Endothelial cell (in vitro differentiated cells): ENCODE measurements around the gene CREG1. TPM values are rescaled to one million over a fixed set of nuclear protein-coding genes. Genes with fewer than 3 reads are reported as not detected.
A peak's percentile ranks its signal among the peaks of the same experiment; 100 is the strongest.

Source experiments
- DNase-seq: peaks from one replicate; pipeline ENCODE4 v3.0.0; 2021; ENCODE audit warnings: low spot score
- H3K27ac Mint-ChIP-seq: one replicate; pipeline ENCODE4 v1.8.0; 2021; ENCODE audit warnings: mixed read lengths, inconsistent platforms; ENCODE audit not compliant: unreplicated experiment
- H3K27me3 Mint-ChIP-seq: one replicate; pipeline ENCODE4 v1.8.0; 2021; ENCODE audit warnings: mild to moderate bottlenecking, moderate library complexity, mixed read lengths, inconsistent platforms; ENCODE audit not compliant: unreplicated experiment
- H3K36me3 Mint-ChIP-seq: one replicate; pipeline ENCODE4 v1.8.0; 2021; ENCODE audit warnings: mild to moderate bottlenecking, low read depth, mixed read lengths, inconsistent platforms; ENCODE audit not compliant: unreplicated experiment
- H3K4me1 Mint-ChIP-seq: one replicate; pipeline ENCODE4 v1.8.0; 2021; ENCODE audit warnings: mild to moderate bottlenecking, mixed read lengths, inconsistent platforms; ENCODE audit not compliant: unreplicated experiment
- H3K4me3 Mint-ChIP-seq: one replicate; pipeline ENCODE4 v1.8.0; 2021; ENCODE audit warnings: mild to moderate bottlenecking, mixed read lengths, inconsistent platforms; ENCODE audit not compliant: unreplicated experiment
- H3K9me3 Mint-ChIP-seq: one replicate; pipeline ENCODE4 v1.8.0; 2021; ENCODE audit warnings: mixed read lengths, inconsistent platforms; ENCODE audit not compliant: unreplicated experiment
- total RNA-seq: library from RNA; stranded (reverse); fragmentation: NEBNext Ultra II Directional; extraction: Animal tissue kit (Norgen Biotek cat#: 25700); gene quantifications from one replicate; pipeline ENCODE4 v1.2.1, GENCODE V29; 2021; ENCODE audit not compliant: unreplicated experiment
- TF ChIP-seq, protein P1 (sequence below): fragments of 200-600 bp; sonication (generic); IDR thresholded peaks from one replicate; pipeline ENCODE4 v1.5.0; 2021; ENCODE audit warnings: antibody characterized with exemption; ENCODE audit not compliant: unreplicated experiment

The CREG1 gene
- total RNA-seq, 1 donor from 2014 or later: 22.2 TPM

- no peaks in the 10 kb centered on the region for H3K9me3 Mint-ChIP-seq
- no peak overlapping the region for H3K27ac Mint-ChIP-seq
- H3K4me1 Mint-ChIP-seq: peaks cover 3% of the 10 kb centered on the region
- H3K36me3 Mint-ChIP-seq: no peaks in the 10 kb centered on the region
- no peaks in the 10 kb centered on the region for H3K27me3 Mint-ChIP-seq
- TF ChIP-seq, protein P1, sequence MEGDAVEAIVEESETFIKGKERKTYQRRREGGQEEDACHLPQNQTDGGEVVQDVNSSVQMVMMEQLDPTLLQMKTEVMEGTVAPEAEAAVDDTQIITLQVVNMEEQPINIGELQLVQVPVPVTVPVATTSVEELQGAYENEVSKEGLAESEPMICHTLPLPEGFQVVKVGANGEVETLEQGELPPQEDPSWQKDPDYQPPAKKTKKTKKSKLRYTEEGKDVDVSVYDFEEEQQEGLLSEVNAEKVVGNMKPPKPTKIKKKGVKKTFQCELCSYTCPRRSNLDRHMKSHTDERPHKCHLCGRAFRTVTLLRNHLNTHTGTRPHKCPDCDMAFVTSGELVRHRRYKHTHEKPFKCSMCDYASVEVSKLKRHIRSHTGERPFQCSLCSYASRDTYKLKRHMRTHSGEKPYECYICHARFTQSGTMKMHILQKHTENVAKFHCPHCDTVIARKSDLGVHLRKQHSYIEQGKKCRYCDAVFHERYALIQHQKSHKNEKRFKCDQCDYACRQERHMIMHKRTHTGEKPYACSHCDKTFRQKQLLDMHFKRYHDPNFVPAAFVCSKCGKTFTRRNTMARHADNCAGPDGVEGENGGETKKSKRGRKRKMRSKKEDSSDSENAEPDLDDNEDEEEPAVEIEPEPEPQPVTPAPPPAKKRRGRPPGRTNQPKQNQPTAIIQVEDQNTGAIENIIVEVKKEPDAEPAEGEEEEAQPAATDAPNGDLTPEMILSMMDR: no peak
- DNase-seq: peak; percentile 17
- no peak overlapping the region for H3K4me3 Mint-ChIP-seq
These were observed 14.9 kb downstream of the CREG1 start for GRCh38 chr1:167538657-167539056.

DNA sequence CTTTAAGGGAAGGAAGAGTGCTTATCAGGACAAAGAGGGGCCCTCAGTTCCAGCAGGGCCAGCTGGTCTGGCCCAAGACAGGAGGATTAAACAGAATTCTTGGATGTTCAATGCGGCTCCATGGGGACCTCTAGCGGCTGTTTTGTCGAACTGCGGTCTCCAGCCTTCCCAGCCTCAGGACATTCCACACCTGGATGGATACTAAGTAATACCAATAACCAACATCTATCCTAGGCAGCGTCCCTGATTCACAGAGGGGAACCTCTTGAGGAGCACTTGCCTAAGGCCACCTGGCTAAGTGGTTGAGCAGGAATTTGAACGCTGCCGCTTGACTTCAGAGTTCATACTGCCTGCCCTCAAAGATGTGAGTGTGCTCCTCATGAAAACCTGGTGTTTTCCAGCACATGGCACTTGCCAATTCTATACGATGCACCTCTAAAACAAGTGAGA is 19.7 kb downstream of the CREG1 start:
- Mint-ChIP-seq H3K27ac (no peak overlapping the region), H3K9me3 (no peaks in the 10 kb centered on the region), H3K27me3 (no peaks in the 10 kb centered on the region), H3K4me1 (peaks cover 10% of the 10 kb centered on the region), H3K4me3 (no peak overlapping the region), H3K36me3 (no peaks in the 10 kb centered on the region)
- TF ChIP-seq, protein P1: peak; percentile 86
- peak; percentile 81 for DNase-seq

DNA sequence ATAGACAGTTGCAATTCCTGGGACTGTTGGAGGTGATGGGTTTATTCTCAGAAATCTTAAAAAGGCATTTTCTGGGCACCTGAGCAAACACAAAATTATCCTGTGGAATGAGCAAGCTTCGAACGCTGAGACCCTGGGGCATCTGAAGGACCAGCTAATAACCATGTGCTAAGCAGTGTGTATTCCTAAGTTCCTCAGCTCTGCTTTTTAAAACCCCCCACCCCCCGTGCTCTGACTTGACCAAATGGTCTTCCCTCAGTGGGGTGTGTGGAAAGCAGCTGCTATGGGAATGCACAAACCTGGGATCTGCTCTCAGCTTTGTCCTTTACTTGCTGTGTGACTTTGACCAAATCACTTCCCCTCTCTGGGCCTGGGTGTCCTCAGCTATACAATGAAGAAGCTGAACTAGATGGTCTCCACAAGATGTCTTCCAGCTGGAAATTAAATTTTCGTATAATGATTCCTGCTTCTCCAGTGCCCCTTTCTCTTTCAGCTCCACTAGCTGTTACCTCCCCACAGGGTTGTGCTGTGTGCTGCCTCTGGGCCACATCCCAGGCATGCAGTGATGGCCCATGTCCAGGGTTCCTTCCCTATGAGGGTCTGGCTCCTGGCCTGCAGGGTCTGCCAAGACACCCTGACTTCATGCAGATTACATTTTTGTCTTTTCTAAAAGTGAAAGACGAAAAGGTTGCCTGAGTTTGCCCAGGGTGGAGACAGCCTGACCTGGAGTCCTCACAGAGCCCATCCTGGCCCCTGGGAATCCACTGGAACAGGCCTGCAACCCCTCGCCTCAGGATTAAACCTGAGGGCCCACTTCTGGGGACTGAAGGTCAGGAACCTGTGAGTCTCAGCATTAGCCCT is 20.4 kb downstream of the CREG1 start:
- Mint-ChIP-seq H3K27ac (no peak overlapping the region), H3K4me3 (no peak overlapping the region), H3K27me3 (no peaks in the 10 kb centered on the region), H3K9me3 (no peaks in the 10 kb centered on the region), H3K36me3 (no peaks in the 10 kb centered on the region), H3K4me1 (peaks cover 10% of the 10 kb centered on the region)
- DNase-seq: no peak
- TF ChIP-seq, protein P1: no peak

DNA sequence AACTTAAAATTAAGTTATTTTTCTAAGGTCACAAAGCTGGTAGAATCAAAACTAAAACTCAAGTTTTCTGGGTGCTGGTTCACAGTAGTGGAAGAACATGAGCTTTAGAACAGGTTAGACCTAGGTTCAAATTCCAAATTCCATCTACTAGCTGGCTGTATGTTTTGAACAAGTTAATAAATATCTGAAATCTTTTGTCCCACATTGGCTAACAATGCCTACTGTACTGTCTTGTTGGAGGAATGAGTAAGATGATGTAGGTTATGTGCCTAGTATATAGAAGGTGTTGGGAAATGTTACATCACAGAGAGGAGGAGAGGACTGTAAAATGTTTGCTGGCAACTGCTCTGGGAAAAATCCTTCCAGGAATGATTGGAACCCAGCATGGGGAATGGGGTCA is 21.2 kb downstream of the CREG1 start:
- peaks cover 11% of the 10 kb centered on the region for H3K4me1 Mint-ChIP-seq
- no peak overlapping the region for H3K27ac Mint-ChIP-seq
- H3K9me3 Mint-ChIP-seq: no peaks in the 10 kb centered on the region
- DNase-seq: no peak
- TF ChIP-seq, protein P1: no peak
- no peaks in the 10 kb centered on the region for H3K27me3 Mint-ChIP-seq
- no peaks in the 10 kb centered on the region for H3K36me3 Mint-ChIP-seq
- no peak overlapping the region for H3K4me3 Mint-ChIP-seq

GRCh38 chr1:167529829-167530474 is 23.6 kb downstream of the CREG1 start:
- no peaks in the 10 kb centered on the region for H3K36me3 Mint-ChIP-seq
- no peaks in the 10 kb centered on the region for H3K9me3 Mint-ChIP-seq

More at GRCh38 chr1:167529829-167530474, 23.6 kb downstream of the CREG1 start:
- DNase-seq: no peak
- TF ChIP-seq, protein P1: no peak
- peaks cover 30% of the 10 kb centered on the region for H3K4me1 Mint-ChIP-seq
- H3K27me3 Mint-ChIP-seq: peaks cover 8% of the 10 kb centered on the region
- no peak overlapping the region for H3K4me3 Mint-ChIP-seq
- no peak overlapping the region for H3K27ac Mint-ChIP-seq
